A549 (cell line): ENCODE data around the gene UBE2E3. TPM values are rescaled to one million over a fixed set of nuclear protein-coding genes. Genes with fewer than 3 reads are reported as not detected.

Source experiments
- ATAC-seq, 2 experiments: fragments of 200-7000 bp in 1 of 2; fragments of >200 bp in 1 of 2; cut with Nextera tagmentation in 1 of 2; cut with Tn5 transposase in 1 of 2; 3 replicates each; pipeline versions ENCODE4 v1.8.0 to v1.9.1; 2018 to 2020; ENCODE audit warnings: mild to moderate bottlenecking in 1 of 2, moderate library complexity in 1 of 2
- CTCF ChIA-PET: fragments of 300-600 bp; sonication (Branson Sonifier 250); formaldehyde crosslinking; extraction: SDS; loops from one replicate; lab custom pipeline; 2021; ENCODE audit warnings: antibody characterized with exemption, inconsistent platforms; lab: Yijun Ruan, JAX
- POLR2A ChIA-PET: fragments of 350-600 bp; formaldehyde crosslinking; extraction: SDS; loops from one replicate; lab custom pipeline; 2021; ENCODE audit warnings: antibody characterized with exemption, inconsistent platforms; lab: Yijun Ruan, JAX
- DNase-seq, 2 experiments: peaks; one replicate each; pipeline versions ENCODE4 v3.0.0 to v3.0.0-alpha.2; 2011 to 2016; ENCODE audit warnings: low read depth in 1 of 2, low spot score in 1 of 2
- FAIRE-seq: peaks from 2 replicates; lab custom pipeline; 2011; peaks lifted over from hg19 to GRCh38; lab: Jason Lieb, UNC
- H3K27ac ChIP-seq, 2 experiments: fragments of >200 bp; sonication (Bioruptor Twin); formaldehyde crosslinking; 3 replicates each; pipeline ENCODE4 v1.5.1; 2016 to 2017
- H3K4me1 ChIP-seq: fragments of >200 bp; sonication (Bioruptor Twin); formaldehyde crosslinking; 3 replicates; pipeline ENCODE4 v1.6.1; 2016
- H3K4me2 ChIP-seq: fragments of >200 bp; sonication (Bioruptor Twin); formaldehyde crosslinking; 3 replicates; pipeline ENCODE4 v1.6.1; 2016
- H3K4me3 ChIP-seq: fragments of >200 bp; sonication (Bioruptor Twin); formaldehyde crosslinking; 3 replicates; pipeline ENCODE4 v1.5.1; 2016
- H3K9me3 ChIP-seq: fragments of >200 bp; sonication (Bioruptor Twin); formaldehyde crosslinking; 3 replicates; pipeline ENCODE4 v1.6.1; 2016
- CBX8 ChIP-seq: fragments of 200-600 bp; sonication (generic); IDR thresholded peaks from 2 replicates; pipeline ENCODE4 v1.6.1; 2016
- CEBPB ChIP-seq, 2 experiments: fragments of >200 bp in 1 of 2; sonication (Bioruptor Twin) in 1 of 2; formaldehyde crosslinking in 1 of 2; IDR thresholded peaks; 2 replicates each; pipeline ENCODE4 v1.6.1; 2012 to 2016
- CHD2 ChIP-seq: fragments of 150-350 bp; IDR thresholded peaks from 2 replicates; pipeline ENCODE4 v1.6.1; 2014; ENCODE audit warnings: low read length; ENCODE audit not compliant: partially characterized antibody
- CHD4 ChIP-seq: fragments of 200-600 bp; sonication (generic); IDR thresholded peaks from 2 replicates; pipeline ENCODE4 v1.6.1; 2016; ENCODE audit warnings: antibody characterized with exemption, mild to moderate bottlenecking, borderline replicate concordance
- CTCF ChIP-seq: fragments of >200 bp; sonication (Bioruptor Twin); formaldehyde crosslinking; IDR thresholded peaks from 3 replicates; pipeline ENCODE4 v1.5.1; 2016
- E2F6 ChIP-seq: IDR thresholded peaks from 2 replicates; pipeline ENCODE4 v1.6.1; 2012; ENCODE audit warnings: low read depth, borderline replicate concordance
- EHF ChIP-seq: fragments of 250-450 bp; sonication (Bioruptor Pico); IDR thresholded peaks from 2 replicates; pipeline ENCODE4 v1.5.0; 2020; ENCODE audit warnings: mild to moderate bottlenecking
- EHMT2 ChIP-seq: fragments of 200-600 bp; sonication (generic); IDR thresholded peaks from 2 replicates; pipeline ENCODE4 v1.6.1; 2016; ENCODE audit warnings: antibody characterized with exemption, low read depth, mild to moderate bottlenecking, moderate library complexity
- ELK1 ChIP-seq: fragments of 150-350 bp; IDR thresholded peaks from 2 replicates; pipeline ENCODE4 v1.6.1; 2014; ENCODE audit warnings: low read depth, mild to moderate bottlenecking, low read length
- FOSL2 ChIP-seq, 2 experiments: fragments of 450-650 bp in 1 of 2; fragments of >200 bp in 1 of 2; sonication (Bioruptor Twin) in 1 of 2; formaldehyde crosslinking; IDR thresholded peaks; 2 replicates each; pipeline versions ENCODE4 v1.5.0 to v1.6.1; 2016 to 2020; ENCODE audit warnings: mild to moderate bottlenecking in 1 of 2, moderate library complexity in 1 of 2
- GATA3 ChIP-seq: IDR thresholded peaks from 2 replicates; pipeline ENCODE4 v1.6.1; 2012; ENCODE audit warnings: borderline replicate concordance
- HDAC2 ChIP-seq: fragments of 200-600 bp; sonication (generic); IDR thresholded peaks from 2 replicates; pipeline ENCODE4 v1.6.1; 2016
- HMGXB4 ChIP-seq: fragments of 250-450 bp; sonication (Bioruptor Pico); IDR thresholded peaks from 2 replicates; pipeline ENCODE4 v1.5.0; 2021; ENCODE audit warnings: mild to moderate bottlenecking, moderate library complexity, borderline replicate concordance
- HOXA7 ChIP-seq: fragments of 250-450 bp; sonication (Bioruptor Pico); IDR thresholded peaks from 2 replicates; pipeline ENCODE4 v1.5.0; 2020; ENCODE audit warnings: mild to moderate bottlenecking, moderate library complexity
- HOXB13 ChIP-seq: fragments of 250-450 bp; sonication (Bioruptor Pico); IDR thresholded peaks from 2 replicates; pipeline ENCODE4 v1.5.0; 2020; ENCODE audit warnings: low read depth, mild to moderate bottlenecking, moderate library complexity
- HOXB5 ChIP-seq: fragments of 250-450 bp; sonication (Bioruptor Pico); IDR thresholded peaks from 2 replicates; pipeline ENCODE4 v1.5.0; 2020; ENCODE audit warnings: mild to moderate bottlenecking, moderate library complexity
- MAX ChIP-seq: IDR thresholded peaks from 2 replicates; pipeline ENCODE4 v1.6.1; 2012
- NR3C1 ChIP-seq: fragments of >200 bp; sonication (Bioruptor Twin); formaldehyde crosslinking; IDR thresholded peaks from 3 replicates; pipeline ENCODE4 v1.6.1; 2017
- POLR2A ChIP-seq: IDR thresholded peaks from 2 replicates; pipeline ENCODE4 v1.6.1; 2012; ENCODE audit warnings: mild to moderate bottlenecking, low read length
- RCOR1 ChIP-seq: fragments of 150-350 bp; IDR thresholded peaks from 2 replicates; pipeline ENCODE4 v1.6.1; 2014; ENCODE audit warnings: antibody characterized with exemption, low read length, low read depth
- REST ChIP-seq: fragments of 200-600 bp; sonication (generic); IDR thresholded peaks from 2 replicates; pipeline ENCODE4 v1.6.1; 2016; ENCODE audit warnings: antibody characterized with exemption, mild to moderate bottlenecking, moderate library complexity
- SREBF2 ChIP-seq: fragments of 450-650 bp; IDR thresholded peaks from 2 replicates; pipeline ENCODE4 v1.6.1; 2014; ENCODE audit warnings: mild to moderate bottlenecking, moderate library complexity
- ZNF302 ChIP-seq: fragments of 250-450 bp; sonication (Bioruptor Pico); IDR thresholded peaks from 2 replicates; pipeline ENCODE4 v1.9.0; 2021; ENCODE audit warnings: inconsistent platforms, mild to moderate bottlenecking, moderate library complexity
- WGBS: methylation state at CpG from one replicate; pipeline ENCODE4 v1.1.6; 2017; ENCODE audit errors: missing lambda C conversion rate; 5-methylcytosine and 5-hydroxymethylcytosine counted together
- polyA plus RNA-seq, 4 experiments: library from polyadenylated mRNA; depleted of rRNA in 3 of 4; stranded (reverse); fragments of >200 nt; fragmentation: RNase III in 1 of 4; extraction: RNeasy Plus Mini Kit Qiagen cat#74134 plus additional on column Dnase treatment in 1 of 4; gene quantifications; 2 replicates in 3 of 4; 3 replicates in 1 of 4; pipeline ENCODE4 v1.2.3, GENCODE V29; 2011 to 2017

The UBE2E3 gene
- polyA plus RNA-seq, 2 of the 4 experiments (the other 2 are of a cell fraction), result 54.0 to 70.6 TPM

GRCh38 chr2:181111059-181111458, 130.7 kb downstream of the UBE2E3 start (continued):
- no peak for TF ChIP-seq HOXA7 (CRISPR knock-in tag)
- TF ChIP-seq CEBPB (IDR thresholded peaks at IDR 0.05), result no peak
- TF ChIP-seq NR3C1, result no peak
- no peak for TF ChIP-seq ZNF302
- no peak for TF ChIP-seq CHD2

- Histone ChIP-seq H3K4me3 (no peak overlapping the region), H3K4me2 (no peak overlapping the region), H3K4me1 (no peaks in the 10 kb centered on the region; the same call in 2 of the 3 replicates), H3K9me3 (no peaks in the 10 kb centered on the region), H3K27ac (no peak overlapping the region)
- no peak for DNase-seq
- WGBS, result 35% methylated on average over 1 of the region's 1 CpG
- ChIA-PET CTCF (interaction anchor here (0.9 kb wide), 2 partner anchors 10 to 602 kb away, joined by 3 to 6 read pairs; no protein-coding TSS in a partner anchor), POLR2A (no interaction called here)
- TF ChIP-seq RCOR1 (no peak), E2F6 (no peak), HOXB5 (no peak), EHF (CRISPR knock-in tag) (no peak), ZNF302 (no peak), FOSL2 (IDR thresholded peaks at IDR 0.05) (no peak), FOSL2 (CRISPR knock-in tag; IDR thresholded peaks at IDR 0.05) (no peak), MAX (no peak), CBX8 (no peak), REST (no peak), CHD4 (no peak), EHMT2 (no peak), HMGXB4 (CRISPR knock-in tag) (no peak), POLR2A (no peak), HOXB13 (CRISPR knock-in tag) (no peak), ELK1 (no peak), GATA3 (no peak), SREBF2 (no peak), CTCF (no peak), HDAC2 (no peak)
- FAIRE-seq, result no peak
- no peak for ATAC-seq
Observed at GRCh38 chr2:181112916-181113315, 132.5 kb downstream of the UBE2E3 start.
